ENCODE data around the gene EHMT2. TPM values are rescaled to one million over a fixed set of nuclear protein-coding genes. Genes with fewer than 3 reads are reported as not detected.

EHMT2 gene
- total RNA-seq, 5 donors from 2014 or later (not counting 1 experiment from before 2014, with no cell fraction given): 49.1 to 83.8 (median 78.9) TPM

- CTCF ChIA-PET: interaction anchor here (0.6 to 1.4 kb wide), 3 partner anchors 13 to 50 kb away, joined by 3 to 8 read pairs (median 3); no protein-coding TSS in a partner anchor
- POLR2A ChIA-PET: interaction anchor here in 1 of 2 donors (0.6 kb wide), 1 partner anchor 72 kb away, joined by 3 read pairs; no protein-coding TSS in a partner anchor
These were observed 4.6 kb upstream of the EHMT2 start, which contains the start of gene ZBTB12 for GRCh38 chr6:31901953-31902643. TSS of gene ZBTB12 (minus strand) at chr6:31902086. CDS start at chr6:31901305, 781 bp downstream.

GRCh38 chr6:31901415-31901952 lies 4.0 kb upstream of the EHMT2 start:
- Mint-ChIP-seq H3K27me3 (no peaks in the 10 kb centered on the region), H3K27ac (peak overlapping the region in 1 of 2 donors; percentile 11), H3K36me3 (no peaks in the 10 kb centered on the region), H3K4me1 (peaks cover 33 to 34% (median 33%) of the 10 kb centered on the region in 3 donors), H3K9me3 (no peaks in the 10 kb centered on the region), H3K4me3 (peak overlapping the region; percentile 64 to 77 (median 68))
- WGBS (ENCODE audit: insufficient coverage): 3% methylated on average over 5 of the region's 45 CpGs
- ChIA-PET POLR2A (interaction anchor here in 1 of 2 donors (0.5 kb wide), 1 partner anchor 129 kb away, joined by 5 read pairs; no protein-coding TSS in a partner anchor), CTCF (interaction anchor here in 1 of 2 donors (0.6 kb wide), 1 partner anchor 50 kb away, joined by 8 read pairs; no protein-coding TSS in a partner anchor)
- Histone ChIP-seq H3K4me3 (ENCODE audit: control insufficient read depth in 1 of 2, extremely low read depth in 1 of 2, low read length in 1 of 2) (peak overlapping the region; percentile 46 to 76), H3K4me1 (ENCODE audit: control insufficient read depth in 1 of 2, extremely low read depth in 1 of 2, insufficient read depth in 2 of 2, low read length in 2 of 2) (peaks cover 9 to 43% of the 10 kb centered on the region in 2 experiments), H3K9me3 (no peaks in the 10 kb centered on the region), H3K36me3 (ENCODE audit: control insufficient read depth in 2 of 2, extremely low read depth in 1 of 2, insufficient read depth in 1 of 2, low read length in 1 of 2) (no peaks in the 10 kb centered on the region), H3K27ac (ENCODE audit: low read length) (no peak overlapping the region), H3K27me3 (replicated peaks in 1 of 2; ENCODE audit: control insufficient read depth in 2 of 2, extremely low read depth in 1 of 2, insufficient read depth in 2 of 2, low read length in 1 of 2) (peaks cover 0 to 5% of the 10 kb centered on the region in 2 experiments)
- peak; percentile 32 to 44 (median 38) for ATAC-seq (replicated peaks in 1 of 4)
- peak; percentile 50 to 82 (median 63) for DNase-seq

More at GRCh38 chr6:31901953-31902643, 4.6 kb upstream of the EHMT2 start, which contains the start of gene ZBTB12:
- whole genome bisulfite sequencing (ENCODE audit: insufficient coverage): under 1% methylated on average over 59 of the region's 77 CpGs
- H3K9me3 Mint-ChIP-seq: no peaks in the 10 kb centered on the region
- Histone ChIP-seq H3K9me3 (no peaks in the 10 kb centered on the region), H3K36me3 (ENCODE audit: control insufficient read depth in 2 of 2, extremely low read depth in 1 of 2, insufficient read depth in 1 of 2, low read length in 1 of 2) (no peaks in the 10 kb centered on the region), H3K4me3 (ENCODE audit: control insufficient read depth in 1 of 2, extremely low read depth in 1 of 2, low read length in 1 of 2) (peak within 1 kb of the TSS; percentile 55 to 76), H3K27ac (ENCODE audit: low read length) (peak within 1 kb of the TSS; percentile 72), H3K27me3 (replicated peaks in 1 of 2; ENCODE audit: control insufficient read depth in 2 of 2, extremely low read depth in 1 of 2, insufficient read depth in 2 of 2, low read length in 1 of 2) (peaks cover 0 to 6% of the 10 kb centered on the region in 2 experiments), H3K4me1 (ENCODE audit: control insufficient read depth in 1 of 2, extremely low read depth in 1 of 2, insufficient read depth in 2 of 2, low read length in 2 of 2) (peaks cover 9 to 37% of the 10 kb centered on the region in 2 experiments)
- peaks cover 30 to 31% (median 31%) of the 10 kb centered on the region in 3 donors for H3K4me1 Mint-ChIP-seq
- DNase-seq (peak; percentile 63 to 92 (median 78)), ATAC-seq (replicated peaks in 1 of 4) (peak; percentile 62 to 71 (median 70))
- H3K27me3 Mint-ChIP-seq: no peaks in the 10 kb centered on the region
- peak within 1 kb of the TSS; percentile 77 to 89 (median 86) for H3K4me3 Mint-ChIP-seq
- no peaks in the 10 kb centered on the region for H3K36me3 Mint-ChIP-seq
- H3K27ac Mint-ChIP-seq: peak within 1 kb of the TSS; percentile 84 to 90

GRCh38 chr6:31900917-31901414 lies 3.5 kb upstream of the EHMT2 start:
- Mint-ChIP-seq H3K4me3 (peak overlapping the region; percentile 64 to 77 (median 68)), H3K9me3 (no peaks in the 10 kb centered on the region), H3K27ac (no peak overlapping the region), H3K36me3 (no peaks in the 10 kb centered on the region), H3K4me1 (peaks cover 37 to 39% (median 38%) of the 10 kb centered on the region in 3 donors), H3K27me3 (no peaks in the 10 kb centered on the region)
- Histone ChIP-seq H3K9me3 (no peaks in the 10 kb centered on the region), H3K4me1 (ENCODE audit: control insufficient read depth in 1 of 2, extremely low read depth in 1 of 2, insufficient read depth in 2 of 2, low read length in 2 of 2) (peaks cover 11 to 48% of the 10 kb centered on the region in 2 experiments), H3K4me3 (ENCODE audit: control insufficient read depth in 1 of 2, extremely low read depth in 1 of 2, low read length in 1 of 2) (peak overlapping the region; percentile 46 to 76), H3K27me3 (replicated peaks in 1 of 2; ENCODE audit: control insufficient read depth in 2 of 2, extremely low read depth in 1 of 2, insufficient read depth in 2 of 2, low read length in 1 of 2) (peaks cover 0 to under 1% of the 10 kb centered on the region in 2 experiments), H3K36me3 (ENCODE audit: control insufficient read depth in 2 of 2, extremely low read depth in 1 of 2, insufficient read depth in 1 of 2, low read length in 1 of 2) (peaks cover 0 to 3% of the 10 kb centered on the region in 2 donors), H3K27ac (ENCODE audit: low read length) (no peak overlapping the region)
- DNase-seq (peak in 2 of 35 experiments; percentile 16 to 21), ATAC-seq (replicated peaks in 1 of 4) (no peak)
- CTCF ChIA-PET: no interaction called here
- 92% methylated on average over 25 of the region's 29 CpGs for WGBS (ENCODE audit: insufficient coverage)
- POLR2A ChIA-PET: interaction anchor here in 1 of 2 donors (0.5 kb wide), 1 partner anchor 128 kb away, joined by 5 read pairs; no protein-coding TSS in a partner anchor

GRCh38 chr6:31899882-31900722 lies 2.6 kb upstream of the EHMT2 start:
- CTCF ChIA-PET: no interaction called here
- peak overlapping the region; percentile 19 to 64 for H3K27ac Mint-ChIP-seq
- Histone ChIP-seq H3K27ac (ENCODE audit: low read length) (no peak overlapping the region), H3K9me3 (no peaks in the 10 kb centered on the region), H3K27me3 (replicated peaks in 1 of 2; ENCODE audit: control insufficient read depth in 2 of 2, extremely low read depth in 1 of 2, insufficient read depth in 2 of 2, low read length in 1 of 2) (no peaks in the 10 kb centered on the region), H3K4me3 (ENCODE audit: control insufficient read depth in 1 of 2, extremely low read depth in 1 of 2, low read length in 1 of 2) (no peak overlapping the region), H3K36me3 (ENCODE audit: control insufficient read depth in 2 of 2, extremely low read depth in 1 of 2, insufficient read depth in 1 of 2, low read length in 1 of 2) (peaks cover 3 to 6% of the 10 kb centered on the region in 2 donors), H3K4me1 (ENCODE audit: control insufficient read depth in 1 of 2, extremely low read depth in 1 of 2, insufficient read depth in 2 of 2, low read length in 2 of 2) (peaks cover 12 to 48% of the 10 kb centered on the region in 2 experiments)
- DNase-seq (peak in 5 of 35 experiments; percentile 4 to 39 (median 10)), ATAC-seq (replicated peaks in 1 of 4) (no peak)
- peak overlapping the region; percentile 53 to 96 (median 58) for H3K4me3 Mint-ChIP-seq
- H3K27me3 Mint-ChIP-seq: no peaks in the 10 kb centered on the region
- 65% methylated on average over 36 of the region's 49 CpGs for WGBS (ENCODE audit: insufficient coverage)
- peaks cover 41 to 45% (median 41%) of the 10 kb centered on the region in 3 donors for H3K4me1 Mint-ChIP-seq
- no peaks in the 10 kb centered on the region for H3K9me3 Mint-ChIP-seq
- POLR2A ChIA-PET: no interaction called here
- peaks cover 6% of the 10 kb centered on the region for H3K36me3 Mint-ChIP-seq

GRCh38 chr6:31899215-31899614 lies 1.7 kb upstream of the EHMT2 start:
- H3K36me3 ChIP-seq (ENCODE audit: control insufficient read depth in 2 of 2, extremely low read depth in 1 of 2, insufficient read depth in 1 of 2, low read length in 1 of 2): peaks cover 3 to 12% of the 10 kb centered on the region in 2 donors
- ChIA-PET POLR2A (interaction anchor here in 1 of 2 donors (1.3 kb wide), 1 partner anchor 36 kb away, joined by 5 read pairs; the partner anchor contains the start of gene NEU1), CTCF (interaction anchor here in 1 of 2 donors (1.9 kb wide), 1 partner anchor 36 kb away, joined by 7 read pairs; the partner anchor contains the start of gene NEU1)
- Mint-ChIP-seq H3K36me3 (peaks cover 6% of the 10 kb centered on the region), H3K27ac (peak overlapping the region; percentile 60 to 81), H3K27me3 (no peaks in the 10 kb centered on the region), H3K4me1 (peaks cover 41 to 45% (median 41%) of the 10 kb centered on the region in 3 donors), H3K4me3 (peak overlapping the region; percentile 53 to 96 (median 58)), H3K9me3 (no peaks in the 10 kb centered on the region)
- H3K27me3 ChIP-seq (replicated peaks in 1 of 2; ENCODE audit: control insufficient read depth in 2 of 2, extremely low read depth in 1 of 2, insufficient read depth in 2 of 2, low read length in 1 of 2): no peaks in the 10 kb centered on the region
- DNase-seq (no peak), ATAC-seq (replicated peaks in 1 of 4) (no peak)
- H3K27ac ChIP-seq (ENCODE audit: low read length): no peak overlapping the region
- no peaks in the 10 kb centered on the region for H3K9me3 ChIP-seq
- no peak overlapping the region for H3K4me3 ChIP-seq (ENCODE audit: control insufficient read depth in 1 of 2, extremely low read depth in 1 of 2, low read length in 1 of 2)
- WGBS (ENCODE audit: insufficient coverage): 90% methylated on average over 5 of the region's 5 CpGs
- peaks cover 12 to 48% of the 10 kb centered on the region in 2 experiments for H3K4me1 ChIP-seq (ENCODE audit: control insufficient read depth in 1 of 2, extremely low read depth in 1 of 2, insufficient read depth in 2 of 2, low read length in 2 of 2)

Data from T-cell (primary cell).